HFFc6 (cell line): ENCODE measurements around the gene DYNLRB1. TPM values are rescaled to one million over a fixed set of nuclear protein-coding genes. Genes with fewer than 3 reads are reported as not detected.

ENCODE experiments used
- DNase-seq: peaks from one replicate; pipeline ENCODE4 v3.0.0-alpha.2; 2018
- H3K27ac Mint-ChIP-seq: 2 replicates; pipeline ENCODE4 v1.8.0; 2020; ENCODE audit warnings: mild to moderate bottlenecking, mixed read lengths
- H3K27me3 Mint-ChIP-seq: 2 replicates; pipeline ENCODE4 v1.8.0; 2021; ENCODE audit warnings: mild to moderate bottlenecking, moderate library complexity, mixed read lengths; ENCODE audit not compliant: insufficient read depth
- H3K36me3 Mint-ChIP-seq: 2 replicates; pipeline ENCODE4 v1.8.0; 2021; ENCODE audit warnings: low read depth, mixed read lengths
- H3K4me1 Mint-ChIP-seq: 2 replicates; pipeline ENCODE4 v1.8.0; 2020; ENCODE audit warnings: low read depth, mixed read lengths
- H3K4me3 Mint-ChIP-seq: 2 replicates; pipeline ENCODE4 v1.8.0; 2020; ENCODE audit warnings: mild to moderate bottlenecking, moderate library complexity, mixed read lengths
- H3K9me3 Mint-ChIP-seq: 2 replicates; pipeline ENCODE4 v1.8.0; 2020; ENCODE audit warnings: mild to moderate bottlenecking, mixed read lengths
- long read RNA-seq: library from polyadenylated mRNA; unstranded; transcript quantifications from one replicate; pipeline ENCODE4 v2.0.0, GENCODE V29; 2019
- total RNA-seq, 6 experiments: library from RNA; stranded (reverse); fragmentation: NEBNext Ultra II Directional; extraction: Animal tissue kit (Norgen Biotek cat#: 25700); gene quantifications; 2 replicates in 1 of 6; 3 replicates in 5 of 6; pipeline ENCODE4 v1.2.3, GENCODE V29; 2021
- TF ChIP-seq, protein P1 (sequence below): fragments of 200-600 bp; sonication (generic); IDR thresholded peaks from 2 replicates; pipeline ENCODE4 v1.5.0; 2021; ENCODE audit warnings: antibody characterized with exemption, mild to moderate bottlenecking

Gene DYNLRB1
- 100 to 1,000 TPM; 194 to 277 (median 223) TPM for total RNA-seq
- long read RNA-seq, transcript DYNLRB1-202 (4 exons, 675 nt) = major isoform, 149 of 168 reads
- long read RNA-seq, partial matches to known transcripts = 9 of 168 reads
- long read RNA-seq, other reads (novel, unspliced or antisense) = 10 of 168 reads

DNA sequence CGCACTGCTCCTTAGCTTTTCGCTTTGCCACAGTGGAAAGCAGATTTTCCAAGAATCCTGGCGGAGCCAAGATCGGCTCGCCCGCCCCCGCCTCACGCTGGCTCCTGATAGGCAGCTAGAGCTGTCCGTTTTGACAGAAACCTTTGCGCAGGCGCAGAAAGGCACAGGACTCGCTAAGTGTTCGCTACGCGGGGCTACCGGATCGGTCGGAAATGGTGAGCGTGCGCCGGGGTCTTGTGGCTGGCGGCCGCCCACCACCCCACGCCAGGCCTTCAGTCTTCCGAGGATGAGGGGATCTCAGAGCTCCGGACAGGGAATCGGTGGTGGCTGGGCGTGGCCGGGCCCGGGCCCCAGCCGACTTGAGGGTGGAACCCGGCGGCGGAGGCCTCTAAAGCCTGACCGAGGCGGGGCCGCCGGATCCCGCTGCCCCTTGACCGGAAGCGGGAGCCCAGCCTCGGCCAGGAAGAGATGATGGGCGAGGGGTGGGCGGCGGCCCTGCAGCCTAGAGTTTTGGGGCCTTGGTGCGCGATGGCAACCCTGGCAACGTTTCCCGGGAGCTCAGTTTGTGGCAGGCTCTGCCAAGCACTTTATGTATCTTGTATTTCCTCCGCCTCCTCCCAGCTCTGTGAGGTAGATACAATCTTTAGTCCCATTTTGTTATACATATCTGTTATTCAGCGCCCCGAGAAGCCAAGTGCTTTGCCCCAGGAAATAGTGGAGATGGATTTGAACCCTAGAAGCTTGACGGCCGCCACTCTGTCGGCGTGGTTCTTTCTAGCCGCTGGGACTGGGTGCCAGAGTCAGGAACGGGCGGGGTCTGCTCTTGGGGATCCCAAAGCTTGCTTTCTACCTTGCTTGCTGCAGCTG lies at the start of gene DYNLRB1:
Gene DYNLRB1 (plus strand): TSS at position 176 of the 867 bp plus-strand sequence. CDS start 37 bp downstream, at position 213.
- Mint-ChIP-seq H3K4me1 (peaks cover 53% of the 10 kb centered on the region), H3K27ac (peak within 1 kb of the TSS; percentile 98), H3K4me3 (peak within 1 kb of the TSS; percentile 96), H3K9me3 (no peaks in the 10 kb centered on the region; the same call in 1 of the 2 replicates), H3K27me3 (peaks cover 15% of the 10 kb centered on the region), H3K36me3 (peaks cover 20% of the 10 kb centered on the region)
- TF ChIP-seq, protein P1, sequence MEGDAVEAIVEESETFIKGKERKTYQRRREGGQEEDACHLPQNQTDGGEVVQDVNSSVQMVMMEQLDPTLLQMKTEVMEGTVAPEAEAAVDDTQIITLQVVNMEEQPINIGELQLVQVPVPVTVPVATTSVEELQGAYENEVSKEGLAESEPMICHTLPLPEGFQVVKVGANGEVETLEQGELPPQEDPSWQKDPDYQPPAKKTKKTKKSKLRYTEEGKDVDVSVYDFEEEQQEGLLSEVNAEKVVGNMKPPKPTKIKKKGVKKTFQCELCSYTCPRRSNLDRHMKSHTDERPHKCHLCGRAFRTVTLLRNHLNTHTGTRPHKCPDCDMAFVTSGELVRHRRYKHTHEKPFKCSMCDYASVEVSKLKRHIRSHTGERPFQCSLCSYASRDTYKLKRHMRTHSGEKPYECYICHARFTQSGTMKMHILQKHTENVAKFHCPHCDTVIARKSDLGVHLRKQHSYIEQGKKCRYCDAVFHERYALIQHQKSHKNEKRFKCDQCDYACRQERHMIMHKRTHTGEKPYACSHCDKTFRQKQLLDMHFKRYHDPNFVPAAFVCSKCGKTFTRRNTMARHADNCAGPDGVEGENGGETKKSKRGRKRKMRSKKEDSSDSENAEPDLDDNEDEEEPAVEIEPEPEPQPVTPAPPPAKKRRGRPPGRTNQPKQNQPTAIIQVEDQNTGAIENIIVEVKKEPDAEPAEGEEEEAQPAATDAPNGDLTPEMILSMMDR = no peak
- peak; percentile 96 for DNase-seq

- no peak for DNase-seq
- H3K36me3 Mint-ChIP-seq = peaks cover 19% of the 10 kb centered on the region; the same call in 1 of the 2 replicates
- H3K27me3 Mint-ChIP-seq = no peaks in the 10 kb centered on the region; the same call in 1 of the 2 replicates
- no peaks in the 10 kb centered on the region for H3K9me3 Mint-ChIP-seq
- H3K4me3 Mint-ChIP-seq = no peak overlapping the region
- no peak overlapping the region for H3K27ac Mint-ChIP-seq
- peaks cover 30% of the 10 kb centered on the region for H3K4me1 Mint-ChIP-seq
- TF ChIP-seq, protein P1 = no peak
Observed at GRCh38 chr20:34468951-34469350, 47.3 kb upstream of the DYNLRB1 start.

- no peaks in the 10 kb centered on the region for H3K27me3 Mint-ChIP-seq
- H3K27ac Mint-ChIP-seq = peak overlapping the region; percentile 65
- TF ChIP-seq, protein P1 = no peak
- peaks cover 15% of the 10 kb centered on the region for H3K36me3 Mint-ChIP-seq
- peak; percentile 39 for DNase-seq
- H3K4me1 Mint-ChIP-seq = peaks cover 30% of the 10 kb centered on the region
- H3K9me3 Mint-ChIP-seq = no peaks in the 10 kb centered on the region
- H3K4me3 Mint-ChIP-seq = peak overlapping the region; percentile 1; the same call in 1 of the 2 replicates
Observed at GRCh38 chr20:34472246-34472925, 43.8 kb upstream of the DYNLRB1 start.

GRCh38 chr20:34473262-34473883 lies 42.8 kb upstream of the DYNLRB1 start:
- peak; percentile 11 for DNase-seq
- TF ChIP-seq, protein P1 = peak; percentile 71
- Mint-ChIP-seq H3K9me3 (no peaks in the 10 kb centered on the region), H3K4me1 (peaks cover 30% of the 10 kb centered on the region), H3K4me3 (no peak overlapping the region), H3K27me3 (no peaks in the 10 kb centered on the region), H3K36me3 (peaks cover 15% of the 10 kb centered on the region), H3K27ac (peak overlapping the region; percentile 25; the same call in 1 of the 2 replicates)
